ENCODE measurements around the gene CFTR. TPM values are rescaled to one million over a fixed set of nuclear protein-coding genes. Genes with fewer than 3 reads are reported as not detected.

CFTR gene
- total and polyA plus RNA-seq, 2 of the 8 experiments (the other 6 are each of a cell fraction or from before 2014, with no cell fraction given): 1.2 to 1.6 TPM

DNA sequence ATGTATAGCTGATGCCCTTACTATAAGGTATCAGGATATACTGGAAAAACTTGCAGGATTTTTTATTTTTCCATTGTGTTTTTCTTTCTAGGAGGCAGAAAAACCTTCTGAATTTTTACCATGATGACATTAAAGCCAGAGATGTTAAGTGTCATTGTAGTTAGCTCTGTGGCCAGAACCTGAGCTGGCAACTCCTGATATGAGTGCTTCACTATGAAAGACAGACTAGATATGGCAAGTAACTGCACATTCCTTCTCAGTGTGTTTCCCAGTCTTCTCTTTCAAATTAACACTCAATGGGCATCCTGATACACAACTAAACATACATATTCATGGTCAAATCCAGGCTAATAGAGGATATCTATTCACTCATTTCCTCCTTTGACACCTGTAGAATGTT lies 227.3 kb downstream of the CFTR start:
- Histone ChIP-seq H3K9ac (replicated peaks in 1 of 4; ENCODE audit: extremely low read depth in 1 of 4, low read depth in 3 of 4, low read length in 3 of 4) (no peak overlapping the region), H2AK5ac (ENCODE audit: low read depth, low read length) (no peak overlapping the region), H3K79me2 (ENCODE audit: control insufficient read depth in 1 of 2, insufficient read depth in 2 of 2, low read length in 2 of 2) (no peaks in the 10 kb centered on the region), H3K4me2 (ENCODE audit: insufficient read depth in 1 of 2, low read depth in 2 of 2, low read length in 2 of 2) (no peak overlapping the region), H3K4me1 (replicated peaks in 1 of 4; ENCODE audit: control insufficient read depth in 3 of 4, insufficient read depth in 4 of 4, low read length in 3 of 4) (no peaks in the 10 kb centered on the region), H3K36me3 (ENCODE audit: control insufficient read depth in 2 of 4, insufficient read depth in 4 of 4, low read length in 3 of 4) (peaks cover 0 to 6% (median 0%) of the 10 kb centered on the region in 4 experiments; a peak in 3 of 8 replicates), H2BK20ac (ENCODE audit: low read length) (no peak overlapping the region), H4K8ac (ENCODE audit: extremely low read depth, insufficient read depth, low read length) (no peak overlapping the region), H3K4me3 (ENCODE audit: extremely low read depth in 1 of 4, insufficient read depth in 2 of 4, low read depth in 3 of 4, low read length in 4 of 4) (no peak overlapping the region), H3K23ac (ENCODE audit: insufficient read length) (no peak overlapping the region), H4K91ac (replicated peaks; ENCODE audit: insufficient read length, low read length) (no peak overlapping the region), H3K4ac (replicated peaks; ENCODE audit: insufficient read length, low read depth, low read length) (no peak overlapping the region), H3K14ac (ENCODE audit: insufficient read length) (no peak overlapping the region), H2BK120ac (replicated peaks; ENCODE audit: low read depth, low read length) (no peak overlapping the region), H4K5ac (ENCODE audit: insufficient read length, low read depth, low read length) (no peak overlapping the region), H3K9me3 (ENCODE audit: insufficient read depth in 2 of 2, low read depth in 1 of 2, low read length in 1 of 2) (no peaks in the 10 kb centered on the region), H2BK5ac (ENCODE audit: low read depth, low read length) (no peak overlapping the region), H4K20me1 (replicated peaks in 1 of 2; ENCODE audit: control insufficient read depth in 1 of 2, insufficient read depth in 2 of 2, low read length in 2 of 2) (no peaks in the 10 kb centered on the region), H2BK15ac (ENCODE audit: low read length) (no peak overlapping the region), H3K27me3 (replicated peaks in 1 of 4; ENCODE audit: control insufficient read depth in 3 of 4, extremely low read depth in 1 of 4, insufficient read depth in 3 of 4, low read length in 3 of 4) (no peaks in the 10 kb centered on the region), H2AFZ (ENCODE audit: low read length) (no peak overlapping the region), H3K18ac (ENCODE audit: extremely low read depth, low read length) (no peak overlapping the region), H2BK12ac (ENCODE audit: low read depth, low read length) (no peak overlapping the region), H3K23me2 (ENCODE audit: low read depth, low read length) (no peaks in the 10 kb centered on the region), H3K79me1 (ENCODE audit: low read depth, low read length) (no peaks in the 10 kb centered on the region), H3K27ac (ENCODE audit: low read depth, low read length) (no peak overlapping the region), H3K56ac (replicated peaks; ENCODE audit: insufficient read length, low read depth, low read length) (no peak overlapping the region)
- POLR2A ChIA-PET (ENCODE audit: partially characterized antibody): no interaction called here
- TF ChIP-seq MAFK (IDR thresholded peaks at IDR 0.05; ENCODE audit: low read depth, low read length) (no peak), RAD21 (IDR thresholded peaks at IDR 0.05 in 1 of 2, conservative IDR thresholded peaks at IDR 0.05 in 1 of 2; ENCODE audit: low read depth in 2 of 2, low read length in 2 of 2) (no peak), KDM5A (IDR thresholded peaks at IDR 0.05; ENCODE audit: low read length) (no peak), POLR2A (IDR thresholded peaks at IDR 0.05; ENCODE audit: control extremely low read depth in 1 of 2, low read depth in 2 of 2, low read length in 2 of 2) (no peak), CTBP2 (IDR thresholded peaks at IDR 0.05; ENCODE audit: borderline replicate concordance, insufficient read depth, insufficient read length, low read length) (no peak), POLR2AphosphoS5 (IDR thresholded peaks at IDR 0.05; ENCODE audit: low read depth, low read length) (no peak), RBBP5 (IDR thresholded peaks at IDR 0.05; ENCODE audit: borderline replicate concordance, low read depth, low read length) (no peak), CHD1 (IDR thresholded peaks at IDR 0.05; ENCODE audit: low read depth, low read length) (no peak), JUN (IDR thresholded peaks at IDR 0.05; ENCODE audit: low read depth, low read length) (no peak), ASH2L (IDR thresholded peaks at IDR 0.05; ENCODE audit: low read length) (no peak), NRF1 (IDR thresholded peaks at IDR 0.05; ENCODE audit: low read depth, low read length) (no peak)
- TF ChIP-seq, protein P1, sequence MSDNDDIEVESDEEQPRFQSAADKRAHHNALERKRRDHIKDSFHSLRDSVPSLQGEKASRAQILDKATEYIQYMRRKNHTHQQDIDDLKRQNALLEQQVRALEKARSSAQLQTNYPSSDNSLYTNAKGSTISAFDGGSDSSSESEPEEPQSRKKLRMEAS (IDR thresholded peaks at IDR 0.05): no peak
- TF ChIP-seq, protein P2, sequence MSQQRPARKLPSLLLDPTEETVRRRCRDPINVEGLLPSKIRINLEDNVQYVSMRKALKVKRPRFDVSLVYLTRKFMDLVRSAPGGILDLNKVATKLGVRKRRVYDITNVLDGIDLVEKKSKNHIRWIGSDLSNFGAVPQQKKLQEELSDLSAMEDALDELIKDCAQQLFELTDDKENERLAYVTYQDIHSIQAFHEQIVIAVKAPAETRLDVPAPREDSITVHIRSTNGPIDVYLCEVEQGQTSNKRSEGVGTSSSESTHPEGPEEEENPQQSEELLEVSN (IDR thresholded peaks at IDR 0.05): no peak
- TF ChIP-seq, protein P3, sequence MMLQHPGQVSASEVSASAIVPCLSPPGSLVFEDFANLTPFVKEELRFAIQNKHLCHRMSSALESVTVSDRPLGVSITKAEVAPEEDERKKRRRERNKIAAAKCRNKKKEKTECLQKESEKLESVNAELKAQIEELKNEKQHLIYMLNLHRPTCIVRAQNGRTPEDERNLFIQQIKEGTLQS (IDR thresholded peaks at IDR 0.05; ENCODE audit: insufficient read depth, low read depth, low read length): no peak
- DNase-seq (ENCODE audit: low read depth in 1 of 2, low spot score in 2 of 2) (no peak), FAIRE-seq (no peak)
- CTCF ChIA-PET (ENCODE audit: partially characterized antibody): interaction anchor here (0.6 to 1.0 kb wide), 2 partner anchors 35 to 477 kb away, joined by 3 read pairs; no protein-coding TSS in a partner anchor
